Testis (tissue), 3 donors: Measurements from ENCODE around the gene MAML3. TPM values are rescaled to one million over a fixed set of nuclear protein-coding genes. Genes with fewer than 3 reads are reported as not detected.
A peak's percentile ranks its signal among the peaks of the same experiment; 100 is the strongest.
"Not testable (repeated sequence)": the region's sequence is repeated elsewhere in the genome, so short reads cannot be mapped to it uniquely, and the experiment has no call there.

ENCODE experiments used
- DNase-seq: peaks from one replicate; pipeline ENCODE4 v3.0.0-alpha.2; 2019
- H3K27ac ChIP-seq, 2 donors: fragments of 200-600 bp; sonication (generic); one replicate each; pipeline ENCODE4 v1.5.1; 2019
- H3K27me3 ChIP-seq: fragments of 200-600 bp; sonication (generic); one replicate; pipeline ENCODE4 v1.5.1; 2019
- H3K36me3 ChIP-seq: fragments of 200-600 bp; sonication (generic); one replicate; pipeline ENCODE4 v1.5.1; 2017; ENCODE audit warnings: low read depth; ENCODE audit errors: missing control alignments
- H3K4me1 ChIP-seq: fragments of 200-600 bp; sonication (generic); one replicate; pipeline ENCODE4 v1.5.1; 2019
- H3K4me3 ChIP-seq, 2 donors: fragments of 200-600 bp; sonication (generic); one replicate each; pipeline ENCODE4 v1.5.1; 2017 to 2019
- H3K9me3 ChIP-seq: fragments of 200-600 bp; sonication (generic); one replicate; pipeline ENCODE4 v1.5.1; 2017
- POLR2A ChIP-seq: fragments of 450-650 bp; IDR thresholded peaks from one replicate; pipeline ENCODE4 v1.6.1; 2017; ENCODE audit warnings: antibody characterized with exemption, mild to moderate bottlenecking, moderate library complexity
- WGBS, 2 donors: methylation state at CpG; one replicate each; pipeline ENCODE4 v1.1.5; 2018; 5-methylcytosine and 5-hydroxymethylcytosine counted together
- intact Hi-C: fragments of 100-400 bp; cut with DNase I; formaldehyde crosslinking; loops from one replicate; pipeline ENCODE4 v1.15.1; 2023; ENCODE audit warnings: low total_unique reads
- polyA plus RNA-seq: library from polyadenylated mRNA; stranded (reverse); fragments of 350-450 nt; fragmentation: Illumina TruSeq; extraction: RNeasy Lipid Tissue Mini Kit (QIAGEN cat#74804); gene quantifications from one replicate; pipeline ENCODE4 v1.2.3, GENCODE V29; 2014; ENCODE audit warnings: low read depth, low replicate concordance; ENCODE audit not compliant: insufficient read depth
- total RNA-seq, 2 donors: library from RNA; depleted of rRNA; stranded (reverse); fragments of >200 nt; gene quantifications; one replicate each; pipeline ENCODE4 v1.2.3, GENCODE V29; 2016
- TF ChIP-seq, protein P1 (sequence below), 3 experiments: fragments of 450-650 bp in 2 of 3; fragments of 200-600 bp in 1 of 3; sonication (generic) in 1 of 3; IDR thresholded peaks; one replicate each; pipeline ENCODE4 v1.5.1; 2016 to 2019; ENCODE audit warnings: antibody characterized with exemption in 3 of 3, mild to moderate bottlenecking in 2 of 3, moderate library complexity in 1 of 3

The MAML3 gene
- total and polyA plus RNA-seq, 3 donors from 2014 or later, result 7.6 to 21.2 (median 18.8) TPM

DNA sequence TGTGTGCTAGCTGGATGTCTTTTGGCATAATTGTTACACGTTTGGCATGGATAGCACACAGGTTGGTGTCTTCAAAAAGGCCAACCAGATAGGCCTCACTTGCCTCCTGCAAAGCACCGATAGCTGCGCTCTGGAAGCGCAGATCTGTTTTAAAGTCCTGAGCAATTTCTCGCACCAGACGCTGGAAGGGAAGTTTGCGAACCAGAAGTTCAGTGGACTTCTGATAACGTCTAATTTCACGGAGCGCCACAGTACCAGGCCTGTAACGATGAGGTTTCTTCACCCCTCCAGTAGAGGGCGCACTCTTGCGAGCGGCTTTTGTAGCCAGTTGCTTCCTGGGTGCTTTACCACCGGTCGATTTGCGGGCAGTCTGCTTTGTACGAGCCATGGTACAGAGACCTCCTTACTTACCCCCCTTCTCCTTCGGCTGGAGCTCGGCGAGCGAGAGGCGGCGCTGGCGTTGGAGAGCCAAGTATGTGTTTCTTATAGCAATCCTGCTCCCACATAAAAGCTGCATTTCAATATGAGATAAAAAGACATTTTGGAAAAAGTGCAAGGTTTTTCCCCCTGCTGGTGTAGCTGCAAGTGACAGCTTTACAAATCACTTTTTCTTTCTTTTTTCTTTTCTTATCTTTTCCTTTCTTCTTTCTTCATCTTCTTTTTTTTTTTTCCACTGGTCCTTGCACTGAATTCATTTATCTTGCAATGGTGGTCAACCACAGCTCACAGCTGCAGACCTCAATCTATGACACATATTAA, 455.6 kb downstream of the MAML3 start:
- H3K27ac ChIP-seq, H3K4me1 ChIP-seq, H3K9me3 ChIP-seq, H3K36me3 ChIP-seq, DNase-seq, intact Hi-C loops, H3K27me3 ChIP-seq, H3K4me3 ChIP-seq: not testable (repeated sequence)
- TF ChIP-seq, protein P1, sequence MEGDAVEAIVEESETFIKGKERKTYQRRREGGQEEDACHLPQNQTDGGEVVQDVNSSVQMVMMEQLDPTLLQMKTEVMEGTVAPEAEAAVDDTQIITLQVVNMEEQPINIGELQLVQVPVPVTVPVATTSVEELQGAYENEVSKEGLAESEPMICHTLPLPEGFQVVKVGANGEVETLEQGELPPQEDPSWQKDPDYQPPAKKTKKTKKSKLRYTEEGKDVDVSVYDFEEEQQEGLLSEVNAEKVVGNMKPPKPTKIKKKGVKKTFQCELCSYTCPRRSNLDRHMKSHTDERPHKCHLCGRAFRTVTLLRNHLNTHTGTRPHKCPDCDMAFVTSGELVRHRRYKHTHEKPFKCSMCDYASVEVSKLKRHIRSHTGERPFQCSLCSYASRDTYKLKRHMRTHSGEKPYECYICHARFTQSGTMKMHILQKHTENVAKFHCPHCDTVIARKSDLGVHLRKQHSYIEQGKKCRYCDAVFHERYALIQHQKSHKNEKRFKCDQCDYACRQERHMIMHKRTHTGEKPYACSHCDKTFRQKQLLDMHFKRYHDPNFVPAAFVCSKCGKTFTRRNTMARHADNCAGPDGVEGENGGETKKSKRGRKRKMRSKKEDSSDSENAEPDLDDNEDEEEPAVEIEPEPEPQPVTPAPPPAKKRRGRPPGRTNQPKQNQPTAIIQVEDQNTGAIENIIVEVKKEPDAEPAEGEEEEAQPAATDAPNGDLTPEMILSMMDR (IDR thresholded peaks at IDR 0.05), result peak in 2 of 3 experiments; percentile 13 to 19
- 46 to 86% methylated on average over 12 to 25 of the region's 25 CpGs for WGBS, 2 donors

DNA sequence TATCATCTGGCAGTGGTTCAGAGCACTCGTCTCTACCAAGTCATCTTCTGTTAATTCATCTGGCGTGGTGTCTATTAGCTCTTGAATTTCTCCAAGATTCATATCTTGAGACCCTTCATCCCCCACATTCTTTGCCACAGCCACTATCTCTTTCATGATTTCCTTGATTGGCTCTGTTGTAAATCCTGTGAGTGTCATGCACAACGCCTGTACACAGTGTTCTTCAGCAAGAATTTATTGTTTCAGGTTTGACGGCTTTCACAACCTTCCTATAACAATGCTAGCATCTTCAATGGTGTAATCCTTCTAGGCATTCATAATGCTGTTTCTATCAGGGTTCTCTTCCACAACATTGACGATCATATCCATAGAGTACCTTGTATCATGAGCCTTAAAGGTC, 457.5 kb downstream of the MAML3 start:
- no peak overlapping the region for H3K4me3 ChIP-seq
- peaks cover 11% of the 10 kb centered on the region for H3K4me1 ChIP-seq
- DNase-seq, result no peak
- intact Hi-C loops, result no loop called here
- no peaks in the 10 kb centered on the region for H3K27me3 ChIP-seq
- H3K27ac ChIP-seq, result no peak overlapping the region
- no peaks in the 10 kb centered on the region for H3K9me3 ChIP-seq
- 52 to 72% methylated on average over 5 of the region's 5 CpGs for WGBS, 2 donors
- no peak for TF ChIP-seq POLR2A
- TF ChIP-seq, protein P1 (IDR thresholded peaks at IDR 0.05), result no peak
- no peaks in the 10 kb centered on the region for H3K36me3 ChIP-seq

DNA sequence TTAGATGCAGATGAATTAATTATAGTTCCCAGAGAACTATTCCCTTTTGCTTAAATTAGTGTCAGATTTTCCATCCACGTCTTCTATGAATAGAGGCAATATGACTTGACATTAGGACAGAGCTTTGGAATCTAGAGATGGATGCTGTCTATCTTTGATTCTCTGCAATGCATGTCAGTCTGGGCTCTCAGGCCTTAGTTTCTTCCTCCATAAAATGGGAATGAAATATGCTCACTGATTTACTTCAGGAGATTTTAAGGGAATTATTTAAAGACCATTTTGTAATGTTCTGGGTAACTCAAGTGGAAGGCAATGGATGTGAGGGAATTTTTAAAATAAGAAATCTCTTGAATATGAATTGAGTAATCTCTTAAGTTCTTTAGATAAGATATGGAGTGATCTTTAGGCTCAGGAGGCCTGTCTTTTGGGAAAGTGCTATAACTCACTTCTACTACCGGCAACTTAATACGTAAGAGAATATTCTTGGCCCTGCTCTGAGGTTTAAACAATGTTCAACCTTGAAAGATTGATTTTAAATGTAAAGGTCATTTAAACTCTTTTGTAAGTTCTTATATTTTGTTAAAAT, 459.4 kb downstream of the MAML3 start:
- Histone ChIP-seq H3K27ac (no peak overlapping the region), H3K4me3 (no peak overlapping the region), H3K9me3 (no peaks in the 10 kb centered on the region), H3K4me1 (peaks cover 11% of the 10 kb centered on the region), H3K27me3 (no peaks in the 10 kb centered on the region), H3K36me3 (no peaks in the 10 kb centered on the region)
- WGBS, 2 donors, result 77 to 87% methylated on average over 3 of the region's 3 CpGs
- intact Hi-C loops, result no loop called here
- TF ChIP-seq, protein P1 (IDR thresholded peaks at IDR 0.05), result no peak
- no peak for TF ChIP-seq POLR2A
- DNase-seq, result no peak

DNA sequence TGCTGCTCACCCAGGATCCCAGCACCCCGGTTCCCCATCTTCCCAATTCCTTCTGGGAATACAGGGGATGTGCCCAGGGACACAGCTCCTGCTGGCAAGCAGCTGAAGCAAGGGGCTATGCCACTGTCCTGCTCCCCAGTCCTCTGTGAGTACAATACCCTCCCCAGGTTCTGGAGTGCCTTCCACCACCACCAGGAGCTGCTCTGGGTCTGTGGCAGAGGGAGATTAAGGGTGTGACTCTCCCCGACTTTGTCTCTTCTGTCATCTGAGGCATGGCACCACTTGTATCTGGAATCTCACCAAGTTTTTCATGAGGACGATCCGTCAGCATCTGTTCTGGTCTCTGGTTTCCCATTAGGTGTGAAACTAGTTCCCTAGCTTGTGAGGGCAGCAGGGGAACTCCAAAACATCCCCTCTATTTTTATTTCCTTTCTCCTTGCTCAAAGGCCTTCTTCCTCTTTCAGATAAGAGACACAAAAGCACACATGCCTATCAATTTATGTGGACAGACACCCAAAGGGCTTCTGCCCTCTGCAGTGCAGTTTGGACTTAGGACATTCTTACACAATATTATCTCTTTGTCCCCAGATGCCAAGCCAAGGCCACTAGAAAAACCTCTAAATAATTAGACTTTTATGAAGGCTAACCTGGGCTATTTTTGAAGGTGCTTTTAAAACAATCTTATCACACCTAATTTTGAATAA, 461.5 kb downstream of the MAML3 start:
- no peak for DNase-seq
- peaks cover 11% of the 10 kb centered on the region for H3K4me1 ChIP-seq
- 55 to 69% methylated on average over 4 of the region's 4 CpGs for WGBS, 2 donors
- intact Hi-C loops, result no loop called here
- H3K27ac ChIP-seq, result no peak overlapping the region
- no peaks in the 10 kb centered on the region for H3K9me3 ChIP-seq
- H3K27me3 ChIP-seq, result no peaks in the 10 kb centered on the region
- H3K36me3 ChIP-seq, result no peaks in the 10 kb centered on the region
- no peak overlapping the region for H3K4me3 ChIP-seq
- TF ChIP-seq, protein P1 (IDR thresholded peaks at IDR 0.05), result no peak
- TF ChIP-seq POLR2A, result no peak
